Ammon's horn (tissue), 1 donor: ENCODE measurements around the gene MTMR2.
"Not testable (repeated sequence)": the region's sequence is repeated elsewhere in the genome, so short reads cannot be mapped to it uniquely, and the experiment has no call there.

Experiments
- DNase-seq: peaks from one replicate; pipeline ENCODE4 v3.0.0-alpha.2; 2016; ENCODE audit warnings: low spot score

Gene MTMR2

GRCh38 chr11:95811052-95811451 is 112.9 kb downstream of the MTMR2 start:
- DNase-seq, result not testable (repeated sequence)

GRCh38 chr11:95806464-95806863 is 117.4 kb downstream of the MTMR2 start:
- not testable (repeated sequence) for DNase-seq

- DNase-seq, result no peak
Measured at GRCh38 chr11:95805869-95806268, 118.0 kb downstream of the MTMR2 start.

- no peak for DNase-seq
Measured at GRCh38 chr11:95803973-95804372, 119.9 kb downstream of the MTMR2 start.

- DNase-seq, result no peak
Measured at GRCh38 chr11:95802806-95803205, 121.1 kb downstream of the MTMR2 start.

- no peak for DNase-seq
Measured at GRCh38 chr11:95800438-95800837, 123.5 kb downstream of the MTMR2 start.

- no peak for DNase-seq
Measured at GRCh38 chr11:95799546-95799945, 124.4 kb downstream of the MTMR2 start.

- DNase-seq, result no peak
Measured at GRCh38 chr11:95796501-95796900, 127.4 kb downstream of the MTMR2 start.

GRCh38 chr11:95795627-95796295 is 128.1 kb downstream of the MTMR2 start:
- no peak for DNase-seq

- DNase-seq, result no peak
Measured at GRCh38 chr11:95794086-95794485, 129.8 kb downstream of the MTMR2 start.

GRCh38 chr11:95793116-95793515 is 130.8 kb downstream of the MTMR2 start:
- DNase-seq, result no peak

- DNase-seq, result no peak
Measured at GRCh38 chr11:95792700-95793099, 131.2 kb downstream of the MTMR2 start.

- no peak for DNase-seq
Measured at GRCh38 chr11:95792200-95792599, 131.7 kb downstream of the MTMR2 start.

GRCh38 chr11:95791709-95792033 is 132.2 kb downstream of the MTMR2 start:
- DNase-seq, result no peak

- peak; percentile 64 for DNase-seq
Measured at GRCh38 chr11:95790933-95791708, 132.8 kb downstream of the MTMR2 start.

- peak; percentile 99 for DNase-seq
Measured at GRCh38 chr11:95790123-95790932, 133.6 kb downstream of the MTMR2 start, which contains the start of gene CEP57. CEP57 (plus strand) TSS chr11:95790498; CDS start chr11:95790699, 201 bp downstream.

- peak; percentile 99 for DNase-seq
Measured at GRCh38 chr11:95789506-95790122, 134.3 kb downstream of the MTMR2 start, which contains the start of gene FAM76B. FAM76B (minus strand) TSS chr11:95789782; CDS start chr11:95789478, 304 bp downstream.

GRCh38 chr11:95788921-95789505 is 134.9 kb downstream of the MTMR2 start:
- DNase-seq, result peak; percentile 29
